ENCODE data around the gene ZNF407.

ZNF407 gene

DNA sequence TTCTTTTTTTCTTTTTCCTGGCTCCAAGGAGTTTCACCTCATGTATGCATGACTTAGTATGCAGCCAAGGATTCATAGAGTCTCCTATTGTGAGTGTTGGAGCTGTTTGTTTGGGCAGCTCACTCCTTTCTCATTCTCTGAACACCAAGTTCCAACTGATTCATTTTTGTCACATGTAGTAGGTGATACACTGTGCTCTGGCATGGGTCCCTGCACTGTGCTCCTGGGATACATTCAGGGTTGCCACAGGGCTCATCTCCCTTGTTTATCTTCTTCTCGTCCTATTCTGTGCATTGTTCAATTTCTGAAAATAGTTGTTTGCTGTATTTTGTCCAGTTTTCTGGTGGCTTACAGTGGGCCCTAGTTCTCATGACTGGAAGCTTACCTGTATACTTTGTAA lies 96.8 kb downstream of the ZNF407 start:
- DNase-seq (ENCODE audit: extremely low spot score) = no peak
- POLR2A ChIA-PET = no interaction called here
- TF ChIP-seq, protein P1, sequence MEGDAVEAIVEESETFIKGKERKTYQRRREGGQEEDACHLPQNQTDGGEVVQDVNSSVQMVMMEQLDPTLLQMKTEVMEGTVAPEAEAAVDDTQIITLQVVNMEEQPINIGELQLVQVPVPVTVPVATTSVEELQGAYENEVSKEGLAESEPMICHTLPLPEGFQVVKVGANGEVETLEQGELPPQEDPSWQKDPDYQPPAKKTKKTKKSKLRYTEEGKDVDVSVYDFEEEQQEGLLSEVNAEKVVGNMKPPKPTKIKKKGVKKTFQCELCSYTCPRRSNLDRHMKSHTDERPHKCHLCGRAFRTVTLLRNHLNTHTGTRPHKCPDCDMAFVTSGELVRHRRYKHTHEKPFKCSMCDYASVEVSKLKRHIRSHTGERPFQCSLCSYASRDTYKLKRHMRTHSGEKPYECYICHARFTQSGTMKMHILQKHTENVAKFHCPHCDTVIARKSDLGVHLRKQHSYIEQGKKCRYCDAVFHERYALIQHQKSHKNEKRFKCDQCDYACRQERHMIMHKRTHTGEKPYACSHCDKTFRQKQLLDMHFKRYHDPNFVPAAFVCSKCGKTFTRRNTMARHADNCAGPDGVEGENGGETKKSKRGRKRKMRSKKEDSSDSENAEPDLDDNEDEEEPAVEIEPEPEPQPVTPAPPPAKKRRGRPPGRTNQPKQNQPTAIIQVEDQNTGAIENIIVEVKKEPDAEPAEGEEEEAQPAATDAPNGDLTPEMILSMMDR (IDR thresholded peaks at IDR 0.05; ENCODE audit: control extremely low read depth, extremely low read depth, low read depth, missing control alignments) = no peak
- CTCF ChIA-PET = interaction anchor here (1.3 kb wide), 1 partner anchor 20 kb away, joined by 3 read pairs; no protein-coding TSS in a partner anchor

DNA sequence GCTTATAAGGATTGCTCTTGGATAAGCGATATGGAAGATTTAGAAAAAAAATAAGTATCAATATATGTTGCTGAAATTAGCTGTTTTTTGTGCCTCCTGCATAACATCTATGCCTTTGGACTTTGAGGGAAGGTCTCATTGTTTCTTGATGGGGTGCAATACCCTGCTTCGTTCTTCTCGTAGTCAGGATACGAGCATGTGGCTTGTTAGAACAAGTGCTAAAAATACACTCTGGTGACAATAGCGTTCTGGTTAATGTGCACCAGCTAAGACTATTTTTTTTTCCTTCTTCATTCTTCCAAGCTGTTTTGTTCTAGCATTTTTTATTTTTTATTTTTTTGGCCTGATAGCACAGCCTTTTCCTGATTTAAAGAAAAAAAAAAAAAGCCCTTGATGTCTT lies 97.5 kb downstream of the ZNF407 start:
- POLR2A ChIA-PET = no interaction called here
- CTCF ChIA-PET = interaction anchor here (1.3 kb wide), 1 partner anchor 19 kb away, joined by 3 read pairs; no protein-coding TSS in a partner anchor
- TF ChIP-seq, protein P1 (IDR thresholded peaks at IDR 0.05; ENCODE audit: control extremely low read depth, extremely low read depth, low read depth, missing control alignments) = no peak
- DNase-seq (ENCODE audit: extremely low spot score) = no peak

DNA sequence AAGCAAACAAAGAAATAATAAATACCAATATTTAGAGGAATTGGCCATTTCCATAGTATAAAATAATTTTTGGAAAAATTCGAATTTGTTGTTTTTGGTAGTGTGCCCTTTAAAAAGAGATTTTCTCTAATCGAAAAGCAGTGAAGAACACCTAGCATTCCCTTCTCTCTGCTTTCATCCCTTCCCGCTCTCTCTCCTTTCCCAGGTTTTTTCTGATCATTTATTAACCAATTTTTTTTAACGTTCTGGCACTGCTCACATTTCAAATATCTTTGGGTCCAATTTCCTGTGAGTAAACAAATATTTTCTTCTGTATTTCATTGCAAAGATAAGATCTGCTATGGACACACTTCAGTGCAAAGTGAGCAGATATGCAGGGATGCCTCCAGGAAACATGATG lies 101.2 kb downstream of the ZNF407 start:
- TF ChIP-seq, protein P1 (IDR thresholded peaks at IDR 0.05; ENCODE audit: control extremely low read depth, extremely low read depth, low read depth, missing control alignments) = no peak
- POLR2A ChIA-PET = no interaction called here
- CTCF ChIA-PET = interaction anchor here (1.0 kb wide), 1 partner anchor 9 kb away, joined by 3 read pairs; no protein-coding TSS in a partner anchor
- DNase-seq (ENCODE audit: extremely low spot score) = no peak

DNA sequence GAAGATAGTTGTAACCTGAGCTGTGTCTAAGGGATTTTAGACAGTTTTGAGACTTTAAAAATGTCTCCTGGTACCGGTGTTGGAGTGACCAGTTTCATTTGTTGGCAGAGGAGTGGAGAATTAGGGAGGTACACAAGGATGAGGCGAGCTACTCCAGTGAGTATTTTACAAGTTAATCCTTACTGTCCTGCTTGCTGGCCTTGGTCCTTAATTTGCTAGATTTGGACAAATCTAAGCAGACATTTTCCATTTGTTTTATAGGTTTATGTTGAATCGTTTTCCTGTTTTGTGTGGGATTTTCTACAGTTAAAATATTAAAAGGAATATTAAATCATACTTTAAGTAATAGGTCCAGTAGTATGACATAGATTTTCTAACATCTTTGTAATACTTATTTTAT lies 101.8 kb downstream of the ZNF407 start:
- POLR2A ChIA-PET = no interaction called here
- no peak for DNase-seq (ENCODE audit: extremely low spot score)
- TF ChIP-seq, protein P1 (IDR thresholded peaks at IDR 0.05; ENCODE audit: control extremely low read depth, extremely low read depth, low read depth, missing control alignments) = no peak
- CTCF ChIA-PET = no interaction called here

DNA sequence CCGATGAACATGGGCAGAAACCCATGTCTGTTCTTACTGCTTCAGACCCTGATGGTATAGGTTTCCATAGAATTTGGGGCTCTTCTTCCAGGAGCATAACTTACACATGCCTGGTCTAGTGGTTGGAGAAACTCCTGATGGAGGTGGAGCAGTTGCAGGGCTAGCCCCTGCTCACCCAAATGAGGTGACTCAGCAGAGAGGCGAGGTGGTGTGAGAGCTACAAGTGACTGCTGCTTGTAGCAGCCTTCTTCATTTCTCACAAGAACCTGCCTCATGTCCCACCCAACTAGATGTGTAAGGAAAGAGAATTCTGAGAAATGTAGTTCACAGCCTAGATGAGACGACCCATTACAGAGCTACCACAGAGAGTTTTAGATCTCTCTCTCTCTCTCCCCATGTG lies 105.3 kb downstream of the ZNF407 start:
- TF ChIP-seq, protein P1 (IDR thresholded peaks at IDR 0.05; ENCODE audit: control extremely low read depth, extremely low read depth, low read depth, missing control alignments) = no peak
- POLR2A ChIA-PET = no interaction called here
- CTCF ChIA-PET = interaction anchor here (1.6 kb wide), 1 partner anchor 11 kb away, joined by 4 read pairs; no protein-coding TSS in a partner anchor
- no peak for DNase-seq (ENCODE audit: extremely low spot score)

DNA sequence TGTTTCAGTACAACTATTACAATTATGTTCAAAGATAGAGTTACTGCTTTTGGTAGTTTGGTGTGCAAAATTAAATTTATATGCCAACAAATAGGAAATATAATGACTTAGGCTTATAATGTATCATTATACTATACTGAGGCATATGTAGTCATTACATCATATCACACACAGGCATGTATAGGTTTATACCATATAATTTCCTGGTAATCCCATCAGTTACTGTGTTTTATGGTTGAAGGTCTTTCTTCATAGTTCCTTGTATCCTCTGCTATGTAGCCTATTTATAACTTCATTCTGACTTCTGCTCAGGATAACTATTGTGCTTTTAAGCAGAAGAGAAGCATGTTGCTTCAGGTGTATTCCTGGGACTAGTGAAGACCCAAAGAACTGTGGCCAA lies 110.5 kb downstream of the ZNF407 start:
- ChIA-PET CTCF (interaction anchor here (0.7 kb wide), 1 partner anchor 111 kb away, joined by 3 read pairs; no protein-coding TSS in a partner anchor), POLR2A (no interaction called here)
- DNase-seq (ENCODE audit: extremely low spot score) = no peak
- TF ChIP-seq, protein P1 (IDR thresholded peaks at IDR 0.05; ENCODE audit: control extremely low read depth, extremely low read depth, low read depth, missing control alignments) = no peak

DNA sequence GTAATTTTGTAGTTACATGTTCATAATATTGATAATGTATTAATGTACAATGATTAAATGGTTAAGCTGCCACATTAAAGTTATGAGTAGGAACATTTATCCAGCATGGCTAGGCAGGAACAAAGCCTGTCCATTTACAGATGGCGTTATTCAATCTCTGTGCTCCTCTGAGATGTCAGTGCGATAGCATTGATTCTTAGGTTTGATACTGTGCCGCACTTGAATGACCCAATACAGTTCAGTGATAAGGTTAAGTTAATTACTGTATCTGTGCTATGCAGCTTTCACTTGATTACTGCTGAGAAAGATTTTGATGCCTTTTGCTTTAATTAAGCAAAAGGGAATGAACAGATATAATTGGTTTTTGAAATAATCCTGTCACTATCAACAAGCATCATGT lies 111.8 kb downstream of the ZNF407 start:
- POLR2A ChIA-PET = no interaction called here
- CTCF ChIA-PET = no interaction called here
- TF ChIP-seq, protein P1 (IDR thresholded peaks at IDR 0.05; ENCODE audit: control extremely low read depth, extremely low read depth, low read depth, missing control alignments) = no peak
- no peak for DNase-seq (ENCODE audit: extremely low spot score)

All from GM10248 (cell line).